K562 (cell line): ENCODE data around the gene LTBP4. TPM values are rescaled to one million over a fixed set of nuclear protein-coding genes. Genes with fewer than 3 reads are reported as not detected.

Experiments
- ATF1 ChIP-seq, 2 experiments: fragments of 450-650 bp in 1 of 2; IDR thresholded peaks; 2 replicates each; pipeline ENCODE4 v1.6.1; 2016; ENCODE audit warnings: missing compliant biosample characterization in 1 of 2, missing genetic modification characterization in 1 of 2
- ATF7 ChIP-seq: fragments of 450-650 bp; IDR thresholded peaks from 2 replicates; pipeline ENCODE4 v1.7.1; 2014; ENCODE audit warnings: mild to moderate bottlenecking, moderate library complexity
- BRF2 ChIP-seq: IDR thresholded peaks from 3 replicates; pipeline ENCODE4 v1.6.1; 2011; ENCODE audit warnings: borderline replicate concordance, mild to moderate bottlenecking; ENCODE audit not compliant: insufficient read length, insufficient read depth
- ETV5 ChIP-seq: sonication (generic); formaldehyde crosslinking; IDR thresholded peaks from 2 replicates; pipeline ENCODE4 v1.4.0; 2020; ENCODE audit warnings: low read depth, mild to moderate bottlenecking, missing genetic modification reagents
- FOSL1 ChIP-seq: fragments of 200-800 bp; sonication (Bioruptor generic); conservative IDR thresholded peaks from 2 replicates; pipeline ENCODE4 v1.6.1; 2016; ENCODE audit warnings: missing genetic modification characterization, missing compliant biosample characterization
- FOXM1 ChIP-seq, 2 experiments: fragments of 450-650 bp in 1 of 2; sonication (generic) in 1 of 2; formaldehyde crosslinking in 1 of 2; IDR thresholded peaks; 2 replicates each; pipeline versions ENCODE4 v1.6.1 to v1.9.0; 2017 to 2022; ENCODE audit warnings: low read depth in 2 of 2, mild to moderate bottlenecking in 2 of 2, missing genetic modification reagents in 1 of 2, moderate library complexity in 1 of 2
- GTF2F1 ChIP-seq: IDR thresholded peaks from 2 replicates; pipeline ENCODE4 v1.6.1; 2011; ENCODE audit warnings: low read depth, low read length, improper control_type of control experiment
- HCFC1 ChIP-seq: IDR thresholded peaks from 2 replicates; pipeline ENCODE4 v1.6.1; 2012; ENCODE audit warnings: low read depth, low read length, improper control_type of control experiment
- ID3 ChIP-seq, 2 experiments: fragments of 250-450 bp in 1 of 2; fragments of 450-650 bp in 1 of 2; sonication (Bioruptor Pico) in 1 of 2; IDR thresholded peaks; 2 replicates each; pipeline versions ENCODE4 v1.6.1 to v1.8.0; 2016 to 2021; ENCODE audit warnings: mild to moderate bottlenecking in 2 of 2, moderate library complexity in 2 of 2, missing compliant biosample characterization in 1 of 2, missing genetic modification characterization in 1 of 2
- MCM7 ChIP-seq, 2 experiments: fragments of 450-650 bp; IDR thresholded peaks; 2 replicates each; pipeline ENCODE4 v1.6.1; 2016 to 2018
- PRPF4 ChIP-seq: fragments of 200-400 bp; formaldehyde crosslinking; IDR thresholded peaks from one replicate; pipeline ENCODE4 v1.6.1; 2017; ENCODE audit warnings: low read length, low read depth, mild to moderate bottlenecking; ENCODE audit not compliant: insufficient read depth, poor library complexity, severe bottlenecking
- RAD21 ChIP-seq, 2 experiments: fragments of 250-450 bp in 1 of 2; fragments of 450-650 bp in 1 of 2; sonication (Bioruptor Pico) in 1 of 2; formaldehyde crosslinking in 1 of 2; IDR thresholded peaks in 1 of 2; conservative IDR thresholded peaks in 1 of 2; 2 replicates each; pipeline versions ENCODE4 v1.4.0 to v1.8.0; 2020 to 2022; ENCODE audit warnings: mild to moderate bottlenecking in 2 of 2, moderate library complexity in 1 of 2
- RAD51 ChIP-seq: fragments of 450-650 bp; IDR thresholded peaks from 2 replicates; pipeline ENCODE4 v1.7.1; 2016; ENCODE audit warnings: low read depth, mild to moderate bottlenecking, borderline replicate concordance
- RFX5 ChIP-seq: IDR thresholded peaks from 2 replicates; pipeline ENCODE4 v1.6.1; 2011; ENCODE audit warnings: low read depth, mild to moderate bottlenecking, improper control_type of control experiment, low read length
- ZBTB11 ChIP-seq, 3 experiments: fragments of 200-800 bp in 1 of 3; fragments of 250-450 bp in 1 of 3; fragments of 450-650 bp in 1 of 3; sonication (Bioruptor Pico) in 1 of 3; sonication (Bioruptor generic) in 1 of 3; formaldehyde crosslinking in 1 of 3; IDR thresholded peaks; 2 replicates each; pipeline versions ENCODE4 v1.6.1 to v1.8.0; 2016 to 2022; ENCODE audit warnings: mild to moderate bottlenecking in 2 of 3, missing genetic modification characterization in 2 of 3, missing compliant biosample characterization in 1 of 3, moderate library complexity in 1 of 3
- ZNF324 ChIP-seq: fragments of 250-450 bp; sonication (Bioruptor Pico); IDR thresholded peaks from 2 replicates; pipeline ENCODE4 v1.4.0; 2020; ENCODE audit warnings: mild to moderate bottlenecking
- ZNF766 ChIP-seq: fragments of 200-800 bp; sonication (Bioruptor generic); conservative IDR thresholded peaks from 2 replicates; pipeline ENCODE4 v1.6.1; 2016; ENCODE audit warnings: missing genetic modification characterization, missing compliant biosample characterization
- polyA plus RNA-seq, 8 experiments: library from polyadenylated mRNA; depleted of rRNA in 4 of 8; stranded (reverse) in 5 of 8; unstranded in 3 of 8; fragments of >200 nt; fragmentation: Nextera tagmentation in 2 of 8; fragmentation: Illumina TruSeq in 1 of 8; extraction: Ambion mirVana in 2 of 8; extraction: Trizol in 1 of 8; gene quantifications; 2 replicates each; pipeline versions ENCODE4 v1.2.1 to v1.2.3, GENCODE V29; 2011 to 2014; ENCODE audit warnings: inconsistent platforms in 1 of 8, missing spikeins in 1 of 8
- total RNA-seq, 7 experiments: library from RNA; depleted of rRNA in 6 of 7; stranded (reverse); fragments of >200 nt in 6 of 7; fragmentation: Illumina TruSeq in 2 of 7; extraction: Trizol in 2 of 7; gene quantifications; 2 replicates each; pipeline versions ENCODE4 v1.2.1 to v1.2.3, GENCODE V29; 2011 to 2021; ENCODE audit warnings: low replicate concordance in 1 of 7
- TF ChIP-seq, protein P1 (sequence below): sonication (generic); formaldehyde crosslinking; IDR thresholded peaks from 2 replicates; pipeline ENCODE4 v1.8.0; 2022; ENCODE audit warnings: mild to moderate bottlenecking, missing genetic modification reagents, borderline replicate concordance

The LTBP4 gene
- total and polyA plus RNA-seq, 9 of the 15 experiments (the other 6 are each of a cell fraction or from before 2014, with no cell fraction given), result 0.35 to 160 (median 31.6) TPM

GRCh38 chr19:40601134-40601974 lies at the start of gene LTBP4 (continued):
- no peak for TF ChIP-seq BRF2
- no peak for TF ChIP-seq FOXM1 (IDR thresholded peaks at IDR 0.05; ENCODE audit: low read depth)
- 0 out of 2 replicates have a peak, but pooled peaks have one; percentile 48 for TF ChIP-seq FOXM1 (CRISPR knock-in tag; IDR thresholded peaks at IDR 0.05; ENCODE audit: low read depth)
- no peak for TF ChIP-seq ZNF324 (CRISPR knock-in tag)
- TF ChIP-seq ZBTB11 (CRISPR knock-in tag; IDR thresholded peaks at IDR 0.05), result no peak
- no peak for TF ChIP-seq FOSL1 (tag)
- no peak for TF ChIP-seq ID3 (CRISPR knock-in tag; IDR thresholded peaks at IDR 0.05)
- no peak for TF ChIP-seq ID3 (tag; IDR thresholded peaks at IDR 0.05)
- TF ChIP-seq ATF7, result no peak
- TF ChIP-seq MCM7 (IDR thresholded peaks at IDR 0.05), result no peak
- no peak for TF ChIP-seq RAD51
- no peak for TF ChIP-seq GTF2F1
- TF ChIP-seq ZNF766 (CRISPR knock-in tag), result no peak
- TF ChIP-seq RAD21 (CRISPR knock-in tag; conservative IDR thresholded peaks at IDR 0.05 in 1 of 2, IDR thresholded peaks at IDR 0.05 in 1 of 2), result 0 out of 4 replicates have a peak, but pooled peaks of 1 of the 2 experiments have one; percentile 7
- no peak for TF ChIP-seq RFX5
- TF ChIP-seq ATF1 (CRISPR knock-in tag; IDR thresholded peaks at IDR 0.05), result no peak
- TF ChIP-seq ATF1 (tag; IDR thresholded peaks at IDR 0.05), result no peak
- no peak for TF ChIP-seq PRPF4
- no peak for TF ChIP-seq ETV5 (CRISPR knock-in tag)
- TF ChIP-seq, protein P1, sequence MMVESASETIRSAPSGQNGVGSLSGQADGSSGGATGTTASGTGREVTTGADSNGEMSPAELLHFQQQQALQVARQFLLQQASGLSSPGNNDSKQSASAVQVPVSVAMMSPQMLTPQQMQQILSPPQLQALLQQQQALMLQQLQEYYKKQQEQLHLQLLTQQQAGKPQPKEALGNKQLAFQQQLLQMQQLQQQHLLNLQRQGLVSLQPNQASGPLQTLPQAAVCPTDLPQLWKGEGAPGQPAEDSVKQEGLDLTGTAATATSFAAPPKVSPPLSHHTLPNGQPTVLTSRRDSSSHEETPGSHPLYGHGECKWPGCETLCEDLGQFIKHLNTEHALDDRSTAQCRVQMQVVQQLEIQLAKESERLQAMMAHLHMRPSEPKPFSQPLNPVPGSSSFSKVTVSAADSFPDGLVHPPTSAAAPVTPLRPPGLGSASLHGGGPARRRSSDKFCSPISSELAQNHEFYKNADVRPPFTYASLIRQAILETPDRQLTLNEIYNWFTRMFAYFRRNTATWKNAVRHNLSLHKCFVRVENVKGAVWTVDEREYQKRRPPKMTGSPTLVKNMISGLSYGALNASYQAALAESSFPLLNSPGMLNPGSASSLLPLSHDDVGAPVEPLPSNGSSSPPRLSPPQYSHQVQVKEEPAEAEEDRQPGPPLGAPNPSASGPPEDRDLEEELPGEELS (CRISPR knock-in tag), result no peak
- no peak for TF ChIP-seq HCFC1
